GM19239 (cell line): ENCODE data around the gene CD34.

Source experiments
- DNase-seq: peaks from one replicate; pipeline ENCODE4 v3.0.0; 2011; ENCODE audit warnings: low spot score; ENCODE audit not compliant: insufficient read length
- FAIRE-seq: peaks from 2 replicates; lab custom pipeline; 2011; peaks lifted over from hg19 to GRCh38; lab: Jason Lieb, UNC

CD34 gene

DNA sequence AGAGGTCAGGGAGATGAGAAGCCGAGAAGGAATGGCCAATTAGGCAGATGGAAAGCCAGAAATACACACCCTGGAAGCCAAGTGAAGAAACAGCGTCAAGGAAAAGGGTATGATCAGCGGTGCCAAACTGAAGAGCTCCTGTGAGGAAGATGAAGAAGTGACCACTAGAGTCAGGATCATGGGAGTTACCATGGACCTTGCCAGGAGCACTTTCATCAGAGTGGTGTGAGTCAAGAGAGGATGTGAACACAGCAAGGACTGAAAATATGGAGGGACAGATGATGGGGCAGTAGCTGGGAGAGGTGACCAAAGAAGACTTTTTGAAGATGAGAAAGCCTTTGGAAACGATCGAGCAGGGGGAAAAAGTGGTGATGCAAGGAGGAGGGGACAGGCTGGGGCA is 50.4 kb downstream of the CD34 start:
- FAIRE-seq: no peak
- no peak for DNase-seq

DNA sequence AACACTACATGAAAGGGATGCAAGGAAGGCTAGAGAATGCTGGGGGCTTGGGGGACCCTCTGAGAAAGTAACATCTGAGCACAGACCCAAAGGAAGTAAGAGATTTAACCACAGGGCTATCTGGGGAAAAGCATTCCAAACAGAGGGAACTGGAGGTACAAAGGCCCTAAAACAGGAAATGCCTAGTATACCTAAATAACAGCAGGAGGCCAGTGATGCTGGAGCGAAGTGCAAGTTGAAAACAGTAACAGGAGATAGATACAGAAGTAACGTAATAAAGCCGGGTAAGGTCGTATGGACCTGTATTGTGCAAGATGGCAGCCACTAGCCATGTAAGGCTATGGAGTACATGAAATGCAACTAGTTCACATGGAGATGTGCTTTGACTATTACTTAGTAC is 52.1 kb downstream of the CD34 start:
- FAIRE-seq (no peak), DNase-seq (no peak)

DNA sequence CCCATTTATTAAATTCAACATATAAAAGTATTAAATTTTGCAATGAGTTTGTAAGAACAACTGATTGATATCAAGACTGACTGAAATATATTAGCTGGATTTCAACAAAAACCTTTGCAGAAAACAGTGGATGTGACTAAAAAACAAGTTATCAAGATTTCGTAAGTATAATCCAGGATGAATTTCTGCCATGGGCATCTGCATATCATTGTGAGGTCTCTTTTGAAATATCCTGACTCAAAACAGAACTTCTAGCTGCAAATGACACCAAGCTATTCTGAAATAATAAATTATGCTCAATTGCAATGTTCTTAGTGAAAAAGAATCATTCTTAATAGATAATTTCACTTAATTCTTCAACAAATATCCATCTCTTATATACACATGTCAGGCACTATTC is 52.6 kb downstream of the CD34 start:
- no peak for FAIRE-seq
- no peak for DNase-seq

DNA sequence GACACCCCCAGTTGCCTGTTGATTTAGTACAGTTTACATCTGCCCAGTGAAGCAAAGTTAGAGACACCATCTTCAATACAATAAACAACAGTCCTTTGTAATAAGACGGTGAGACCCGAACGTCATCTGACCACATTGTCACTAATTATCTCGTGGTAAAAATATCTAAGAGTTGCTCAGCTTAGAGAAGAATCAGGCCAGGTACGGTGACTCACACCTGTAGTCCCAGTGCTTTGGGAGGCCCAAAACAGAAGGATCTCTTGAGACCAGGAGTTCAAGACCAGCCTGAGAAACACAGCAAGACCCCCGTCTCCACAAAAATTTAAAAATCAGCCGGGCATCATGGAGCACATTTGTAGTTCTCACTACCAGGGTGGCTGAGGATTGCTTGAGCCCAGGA is 53.5 kb downstream of the CD34 start:
- FAIRE-seq (no peak), DNase-seq (no peak)

DNA sequence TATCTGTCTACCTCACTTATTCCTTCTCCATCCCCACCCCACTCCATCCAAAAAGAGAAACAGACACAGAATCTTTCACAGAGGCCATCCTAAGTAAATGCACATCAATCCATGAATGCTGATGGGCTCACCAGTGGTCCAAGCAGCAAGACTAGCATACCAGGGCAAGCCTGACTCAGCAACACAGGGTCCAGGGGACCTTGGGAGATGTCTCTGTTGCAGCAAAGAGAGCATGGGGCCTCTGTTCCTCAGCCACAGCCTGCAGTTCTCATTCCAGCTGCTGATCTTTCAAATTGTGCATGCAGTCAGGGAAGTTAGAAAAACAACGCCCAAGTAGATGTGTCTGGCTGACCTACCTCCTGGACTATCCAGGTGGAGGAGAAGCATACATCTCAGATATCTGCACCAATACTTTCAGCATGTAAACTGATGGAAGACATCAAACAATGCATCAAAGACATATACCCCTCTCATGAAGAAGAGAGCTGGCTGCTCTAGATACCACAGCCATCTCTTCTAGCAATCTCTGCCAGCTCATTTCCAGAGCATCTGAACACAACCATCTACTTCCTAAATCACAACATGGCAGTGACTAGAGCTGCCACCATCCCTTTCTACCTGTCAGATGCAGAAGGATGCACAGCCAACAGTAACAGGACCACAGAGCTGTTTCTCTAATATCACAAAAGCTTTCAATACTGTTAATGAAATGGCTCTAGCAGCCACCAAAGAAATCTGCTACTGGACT is 54.5 kb downstream of the CD34 start:
- FAIRE-seq (no peak), DNase-seq (no peak)

DNA sequence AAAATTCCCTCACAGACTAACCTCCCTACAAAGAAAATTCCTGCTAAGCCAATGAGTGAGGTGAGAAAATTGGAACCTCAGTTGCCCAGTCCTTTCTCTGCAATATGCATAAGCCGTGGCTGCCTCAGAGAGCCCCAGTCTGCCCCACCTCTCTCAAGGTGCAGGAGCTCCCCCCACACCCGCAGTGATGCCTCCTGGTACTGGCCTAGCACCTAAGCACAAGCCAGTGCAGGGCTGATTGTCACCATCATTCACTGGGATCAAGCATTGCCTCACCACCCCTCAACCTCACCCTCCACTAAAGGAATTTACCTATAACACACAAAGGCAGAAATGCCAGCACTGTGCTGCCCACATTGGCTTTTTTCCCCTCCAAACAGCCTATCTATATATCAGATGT is 56.9 kb downstream of the CD34 start:
- FAIRE-seq (no peak), DNase-seq (no peak)

DNA sequence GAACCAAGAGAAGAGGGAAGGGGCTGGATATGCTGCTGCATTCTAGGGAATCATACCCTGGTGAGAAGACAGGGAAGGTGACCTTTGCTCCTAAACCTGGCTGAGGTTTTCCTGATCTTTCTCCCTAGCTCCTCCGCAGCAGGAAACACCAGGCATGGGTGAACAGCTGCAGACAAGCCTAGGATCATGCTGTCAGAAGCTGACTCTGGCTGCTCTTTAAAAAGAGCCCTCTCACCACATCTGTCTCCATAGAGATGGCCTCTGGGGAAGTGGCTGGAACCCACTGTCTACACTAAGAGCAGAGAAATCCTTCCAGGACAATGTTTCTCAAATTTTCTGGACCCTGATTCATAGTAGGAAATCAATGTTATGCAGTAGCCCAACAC is 57.6 kb downstream of the CD34 start:
- no peak for FAIRE-seq
- no peak for DNase-seq

DNA sequence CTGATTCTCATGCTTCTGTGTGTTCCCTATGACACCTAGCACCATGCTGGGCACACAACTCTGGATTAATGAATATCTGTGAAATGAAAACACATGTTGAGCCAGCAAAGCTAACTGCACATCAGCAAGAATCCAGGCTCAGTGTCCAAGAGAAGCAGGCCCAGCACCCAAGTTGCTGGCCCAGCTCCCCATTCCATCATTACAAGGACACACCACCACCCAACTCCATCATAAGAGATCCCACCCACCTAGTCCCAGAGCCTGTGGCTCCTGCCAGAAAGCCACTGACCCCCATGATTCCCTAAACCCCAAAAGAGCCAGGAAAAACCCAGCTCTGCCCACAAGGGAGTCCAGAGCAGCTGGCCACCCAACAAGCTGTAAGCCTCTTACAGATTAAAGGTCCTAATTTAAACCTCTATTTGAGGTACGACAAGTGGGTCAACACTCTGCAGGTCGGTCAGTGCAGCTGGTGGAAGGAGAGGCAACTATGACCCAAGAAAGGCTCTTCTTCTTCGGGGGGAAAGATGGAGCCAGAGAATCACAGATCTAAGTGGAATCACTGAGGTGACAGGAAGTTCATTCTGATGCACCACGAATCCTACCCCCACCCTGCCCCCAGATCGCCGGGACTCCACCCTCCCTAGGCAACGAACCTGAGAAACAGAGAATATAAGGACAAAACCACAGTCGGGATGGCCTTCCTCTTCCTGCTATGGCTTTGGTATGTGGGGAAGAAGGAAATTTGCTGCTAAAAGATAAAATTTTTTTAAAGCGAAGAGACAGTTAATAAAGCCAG is 58.2 kb downstream of the CD34 start:
- DNase-seq (no peak), FAIRE-seq (no peak)

DNA sequence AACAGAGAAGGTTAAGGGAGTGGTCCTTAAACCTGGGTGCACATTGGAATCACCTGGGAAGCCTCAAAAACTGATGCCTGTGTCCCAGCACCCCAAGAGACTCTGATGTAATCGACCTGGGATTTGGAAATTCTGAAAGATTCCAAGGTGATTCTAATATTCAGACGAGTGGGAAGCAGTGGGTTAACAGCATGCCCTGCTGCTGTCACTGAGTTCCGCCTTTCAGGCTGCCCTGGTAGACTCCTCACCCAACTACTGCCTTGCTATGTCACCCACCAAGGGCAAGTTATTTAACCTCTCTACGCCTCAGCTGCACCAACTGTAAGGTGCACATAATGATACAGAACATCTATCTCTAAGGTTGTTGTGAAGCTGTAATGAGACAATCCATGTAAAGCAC is 59.2 kb downstream of the CD34 start:
- FAIRE-seq (no peak), DNase-seq (no peak)

DNA sequence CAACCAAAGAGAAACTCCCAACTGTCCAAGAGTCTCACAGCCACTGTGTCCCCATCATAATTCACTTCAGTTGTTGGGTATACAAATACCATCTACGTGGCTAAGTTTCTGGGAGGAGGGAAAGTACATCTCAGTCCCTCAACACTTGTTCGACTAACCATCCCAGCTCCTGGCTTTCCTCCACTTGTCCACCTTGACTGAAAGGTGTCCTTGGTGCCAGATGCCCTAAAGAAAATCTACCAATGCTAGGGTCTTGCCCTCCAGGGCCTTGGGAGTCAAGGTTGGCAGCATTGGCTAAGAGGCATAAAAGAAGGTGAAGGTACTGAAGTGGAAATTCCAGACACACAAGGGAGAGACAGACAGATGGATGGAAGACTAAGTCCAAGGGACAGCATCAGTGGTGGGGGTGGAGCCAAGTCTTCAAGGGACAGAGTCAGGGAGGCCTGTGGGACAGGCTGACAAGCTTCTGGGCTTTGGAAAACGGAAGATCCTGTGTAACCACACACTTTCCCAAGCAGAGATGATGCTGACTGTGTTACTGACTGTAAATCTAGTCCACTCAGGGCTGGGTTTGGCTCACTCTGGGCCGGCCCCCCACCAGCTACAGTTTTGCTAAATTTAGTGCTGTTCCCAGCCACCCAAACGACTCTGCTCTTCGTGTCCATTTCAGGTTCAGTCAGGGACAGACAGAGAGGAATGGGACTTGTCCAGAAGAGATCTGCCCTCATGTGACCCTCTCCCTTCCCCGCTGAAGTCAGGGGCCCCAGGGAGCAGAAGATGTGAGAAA is 60.1 kb downstream of the CD34 start:
- FAIRE-seq: no peak
- DNase-seq: no peak

DNA sequence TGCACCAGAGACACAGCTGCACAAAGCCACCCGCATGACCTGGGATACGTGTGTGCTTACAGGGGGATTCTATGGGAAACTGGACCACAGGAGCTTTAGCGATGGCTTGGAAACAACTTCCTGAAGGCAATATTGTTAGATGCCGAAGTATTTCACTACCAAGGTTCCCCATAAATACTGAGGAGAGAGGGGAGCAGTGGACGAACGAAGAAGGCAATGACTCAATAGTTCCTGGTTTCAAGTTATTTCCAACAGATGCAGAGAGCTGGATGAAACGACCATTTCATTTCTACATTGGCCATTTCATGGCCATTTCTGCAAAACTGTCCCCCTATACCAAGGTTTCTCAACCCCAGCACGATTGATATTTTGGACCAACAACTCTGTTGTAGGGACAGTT is 61.3 kb downstream of the CD34 start:
- DNase-seq (no peak), FAIRE-seq (no peak)

DNA sequence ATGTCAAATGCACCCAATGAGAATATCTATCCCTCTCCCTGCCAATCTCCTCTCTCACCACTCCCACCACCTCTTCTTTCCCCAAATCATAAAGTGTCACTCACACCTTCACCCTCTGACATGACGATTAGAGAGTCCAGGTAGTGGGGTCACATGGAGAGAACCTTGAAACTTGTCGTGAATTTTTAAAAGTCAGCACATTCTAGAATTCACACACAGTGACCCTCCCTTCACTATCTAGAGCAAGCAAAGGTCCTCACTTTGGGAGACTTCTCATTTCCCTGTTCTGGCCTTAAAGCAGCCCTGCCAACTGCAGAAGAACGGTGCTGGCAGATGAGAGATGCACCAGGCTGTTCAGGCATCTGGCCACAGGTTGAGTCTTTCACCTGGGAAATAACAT is 61.9 kb downstream of the CD34 start:
- no peak for FAIRE-seq
- no peak for DNase-seq

DNA sequence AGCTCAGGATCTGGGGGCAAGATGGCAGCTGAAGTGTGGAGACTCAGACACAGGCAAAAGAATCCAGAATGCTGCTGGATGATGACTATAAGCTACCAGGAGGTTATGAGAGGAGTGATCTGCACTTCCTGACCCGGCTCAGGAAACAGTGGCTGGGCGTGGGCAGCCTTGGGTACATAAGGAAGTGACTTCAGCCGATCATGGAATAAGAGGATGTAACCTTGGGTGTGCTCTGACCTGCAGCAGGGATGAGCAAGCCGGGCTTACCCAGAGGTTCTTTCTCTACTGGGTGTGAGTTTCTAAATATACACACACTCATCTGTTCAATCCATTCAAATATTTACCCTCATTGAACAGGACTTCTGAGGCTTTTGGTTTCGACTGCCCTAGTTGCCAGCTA is 62.7 kb downstream of the CD34 start:
- DNase-seq (peak; percentile 30), FAIRE-seq (no peak)

DNA sequence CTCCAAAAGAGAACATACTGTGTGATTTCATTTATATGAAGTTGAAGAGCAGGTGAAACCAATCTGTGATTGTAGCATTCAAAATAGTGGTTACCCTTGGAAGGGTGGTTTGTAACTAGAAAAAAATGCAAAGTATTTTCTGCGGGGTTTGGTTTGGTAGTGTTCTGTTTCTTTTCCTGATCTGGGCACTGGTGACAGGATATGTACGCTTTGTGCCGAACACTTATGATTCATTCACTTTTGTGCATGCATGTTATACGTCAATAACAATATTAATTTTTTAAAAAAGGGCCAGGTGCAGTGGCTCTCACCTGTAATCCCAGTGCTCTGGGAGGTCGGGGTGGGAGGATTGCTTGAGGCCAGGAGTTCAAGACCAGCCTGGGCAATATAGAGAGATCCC is 63.8 kb downstream of the CD34 start:
- DNase-seq (no peak), FAIRE-seq (no peak)

DNA sequence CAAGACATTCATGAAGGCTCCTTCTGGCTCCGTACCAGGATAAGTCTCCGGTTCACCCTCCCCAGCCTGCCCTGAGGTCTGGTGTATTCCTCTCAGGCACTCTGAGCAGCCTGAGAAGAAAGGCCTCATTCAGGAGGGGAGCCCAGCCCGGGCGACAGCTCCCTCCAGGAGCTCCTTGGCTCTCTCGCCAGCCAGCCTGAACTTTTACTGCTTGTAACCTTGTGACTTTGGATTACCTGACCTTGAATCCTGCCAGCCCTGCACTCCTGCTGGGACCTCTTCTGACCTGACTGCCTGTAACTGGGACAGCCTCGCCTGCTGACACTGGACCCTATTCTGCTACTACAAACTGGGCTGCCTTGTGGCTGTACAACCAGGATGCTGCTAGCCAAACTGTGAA is 65.8 kb downstream of the CD34 start:
- FAIRE-seq (no peak), DNase-seq (no peak)

DNA sequence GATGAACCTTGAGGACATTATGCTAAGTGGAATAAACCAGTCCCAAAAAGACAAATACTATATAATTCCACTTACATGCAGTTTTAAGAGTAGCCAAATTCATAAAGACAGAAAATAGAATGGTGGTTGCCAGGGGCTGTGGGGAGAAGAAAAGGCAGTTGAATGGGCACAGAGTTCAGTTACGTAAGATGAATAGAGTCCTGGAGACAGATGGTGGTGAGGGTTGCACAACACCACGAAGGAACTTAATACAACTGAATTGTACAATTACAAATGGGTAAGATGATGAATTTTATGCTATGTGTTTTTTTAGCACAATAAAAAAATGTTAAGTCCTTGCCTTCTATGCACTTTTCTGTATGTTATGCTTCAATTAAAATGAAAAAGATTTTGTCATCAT is 66.6 kb downstream of the CD34 start:
- DNase-seq (no peak), FAIRE-seq (no peak)

DNA sequence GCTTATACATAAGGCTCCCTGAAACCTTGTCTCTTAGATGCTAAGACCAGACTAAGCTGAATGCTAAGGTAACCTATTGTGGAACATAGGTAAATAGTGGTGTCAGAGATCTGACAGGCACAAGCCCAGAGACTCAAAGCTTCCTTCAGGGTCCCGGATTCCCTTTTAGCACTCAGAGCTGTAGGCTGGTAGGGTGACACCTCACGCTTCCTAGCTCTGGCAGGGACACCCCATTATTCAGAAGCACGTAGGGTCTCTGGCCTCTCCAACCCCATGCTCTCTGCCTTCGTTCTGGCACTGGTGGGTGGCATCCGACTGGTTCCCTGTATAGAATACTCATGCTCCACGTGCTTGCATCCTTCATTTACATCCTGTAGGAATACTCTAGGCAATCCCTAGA is 68.4 kb downstream of the CD34 start:
- DNase-seq: no peak
- no peak for FAIRE-seq

DNA sequence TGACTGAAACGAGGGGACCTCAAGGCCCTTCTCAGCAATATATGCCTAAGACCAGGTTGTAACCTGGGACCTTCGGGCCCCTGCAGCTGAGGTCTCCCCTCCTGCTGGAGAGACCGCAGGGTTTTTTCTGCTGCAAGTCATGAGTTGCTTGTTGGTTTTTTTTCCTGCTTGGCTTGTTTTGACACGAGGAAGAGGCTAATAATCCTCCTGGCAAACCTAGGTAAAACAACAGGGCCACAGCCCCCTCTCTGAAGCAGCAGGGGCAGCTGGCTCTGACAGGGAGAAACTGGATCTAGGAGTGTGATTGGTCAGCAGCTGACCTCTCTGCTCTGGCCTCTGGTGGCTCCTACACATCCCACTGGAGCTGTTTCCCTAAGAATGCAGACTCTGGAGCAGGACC is 69.0 kb downstream of the CD34 start:
- DNase-seq (no peak), FAIRE-seq (no peak)

DNA sequence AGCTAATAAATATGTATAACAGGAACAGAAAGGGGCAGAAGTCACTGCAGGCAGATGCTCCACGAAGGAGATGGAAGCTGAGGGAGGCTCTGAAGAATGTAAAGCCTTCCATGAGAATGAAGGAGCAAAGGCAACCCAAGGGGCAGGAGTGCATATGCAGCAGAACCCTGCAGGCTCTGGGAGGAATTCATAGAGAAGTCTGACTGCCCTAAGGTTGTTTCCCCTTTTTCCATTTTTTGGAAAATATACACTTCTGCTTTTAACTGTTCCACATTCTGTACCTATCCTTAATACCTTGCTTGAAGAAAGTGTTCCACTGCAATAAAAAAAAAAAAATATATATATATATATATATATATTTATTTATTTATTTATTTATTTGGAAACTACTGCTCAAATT is 69.6 kb downstream of the CD34 start:
- no peak for FAIRE-seq
- DNase-seq: no peak

DNA sequence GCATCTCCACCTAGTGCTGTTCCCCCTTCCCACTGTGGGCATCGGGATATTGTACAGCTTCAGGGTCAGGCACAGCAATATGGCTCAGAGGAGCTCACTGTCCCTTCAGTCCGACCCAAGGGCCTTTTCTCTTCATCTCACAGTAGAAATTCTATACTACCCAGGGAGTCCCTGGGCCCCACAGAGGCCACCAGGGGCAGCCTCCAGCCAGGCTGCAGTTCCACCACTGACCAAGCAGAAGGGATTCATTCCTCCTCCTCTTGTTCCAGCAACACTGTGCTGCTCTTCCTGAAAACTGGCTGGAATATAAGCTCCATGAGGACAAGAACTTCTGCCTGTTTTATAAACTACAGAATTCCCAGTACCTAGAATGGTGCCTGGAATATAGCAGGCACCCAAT is 70.5 kb downstream of the CD34 start:
- FAIRE-seq (no peak), DNase-seq (no peak)

DNA sequence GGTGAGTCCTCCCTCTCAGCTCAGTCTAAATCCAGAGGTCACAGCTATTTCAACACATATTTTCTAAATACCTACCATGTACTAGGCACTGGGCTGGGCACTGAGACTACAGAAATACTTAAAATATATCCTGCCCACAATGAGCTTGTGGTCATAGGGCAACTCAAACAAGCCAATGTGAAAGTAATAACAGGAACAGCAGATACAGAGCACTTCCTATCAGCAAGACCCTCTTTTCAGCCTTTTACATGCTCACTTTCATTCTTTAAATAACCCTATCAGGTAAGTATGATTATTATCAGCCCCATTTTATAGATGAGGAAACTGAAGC is 71.9 kb downstream of the CD34 start:
- no peak for FAIRE-seq

More for the DNA sequence above, 71.9 kb downstream of the CD34 start:
- no peak for DNase-seq
